NK-92 treated with Interleukin-12 subunit alpha and Interleukin-12 subunit beta, amount 100 ng/mL, for 24 hours (cell line): ENCODE data around the gene TREX2.

Source experiments
- DNase-seq: peaks from one replicate; lab custom pipeline; 2025; lab: John Stamatoyannopoulos, UW

The TREX2 gene

GRCh38 chrX:153475751-153476281, 30.0 kb upstream of the TREX2 start:
- DNase-seq = no peak

DNA sequence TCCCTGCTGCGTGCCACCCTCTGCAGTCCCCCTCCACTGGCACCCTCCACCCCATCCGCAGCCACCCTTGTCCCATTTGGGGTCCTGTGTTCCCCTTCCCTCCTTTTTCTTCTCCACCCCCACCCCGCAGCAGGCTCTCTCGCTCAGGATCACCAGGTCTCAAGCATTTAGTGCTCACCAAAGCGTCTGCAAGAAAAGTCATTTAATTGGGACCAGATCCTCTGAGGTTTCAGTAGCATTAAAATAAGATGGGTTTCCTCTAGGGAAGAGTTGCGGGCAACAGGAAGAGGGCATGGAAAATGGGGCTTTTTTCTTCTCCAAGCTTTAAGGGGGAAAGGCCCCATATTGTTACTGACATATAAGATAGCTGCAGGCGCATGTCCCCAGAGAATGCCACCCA, 29.4 kb upstream of the TREX2 start:
- no peak for DNase-seq

- DNase-seq = no peak
These were observed 28.9 kb upstream of the TREX2 start for GRCh38 chrX:153474718-153475117.

DNA sequence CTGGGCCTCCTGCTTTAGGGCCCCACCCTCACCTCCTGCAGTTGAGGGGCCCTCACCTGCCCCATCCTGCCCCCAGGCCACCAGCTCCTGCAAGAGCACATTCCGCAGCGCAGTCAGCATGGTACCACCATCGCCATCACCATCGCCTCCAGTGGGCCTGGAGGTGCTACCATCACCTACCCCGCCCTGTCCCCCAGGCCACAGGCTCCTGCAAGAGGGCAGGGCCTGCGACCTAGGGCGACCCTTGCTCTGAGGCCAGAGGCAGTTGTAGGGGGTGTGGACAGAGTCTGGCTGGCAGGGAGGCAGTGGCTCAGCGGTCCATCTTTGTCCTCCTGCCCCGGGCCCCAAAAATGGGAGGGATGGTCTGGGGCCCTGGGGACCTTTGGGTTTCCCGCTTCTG, 28.4 kb upstream of the TREX2 start:
- DNase-seq = no peak

- no peak for DNase-seq
These were observed 27.3 kb upstream of the TREX2 start for GRCh38 chrX:153473126-153473525.

- DNase-seq = no peak
These were observed 25.9 kb upstream of the TREX2 start for GRCh38 chrX:153471663-153472280.

DNA sequence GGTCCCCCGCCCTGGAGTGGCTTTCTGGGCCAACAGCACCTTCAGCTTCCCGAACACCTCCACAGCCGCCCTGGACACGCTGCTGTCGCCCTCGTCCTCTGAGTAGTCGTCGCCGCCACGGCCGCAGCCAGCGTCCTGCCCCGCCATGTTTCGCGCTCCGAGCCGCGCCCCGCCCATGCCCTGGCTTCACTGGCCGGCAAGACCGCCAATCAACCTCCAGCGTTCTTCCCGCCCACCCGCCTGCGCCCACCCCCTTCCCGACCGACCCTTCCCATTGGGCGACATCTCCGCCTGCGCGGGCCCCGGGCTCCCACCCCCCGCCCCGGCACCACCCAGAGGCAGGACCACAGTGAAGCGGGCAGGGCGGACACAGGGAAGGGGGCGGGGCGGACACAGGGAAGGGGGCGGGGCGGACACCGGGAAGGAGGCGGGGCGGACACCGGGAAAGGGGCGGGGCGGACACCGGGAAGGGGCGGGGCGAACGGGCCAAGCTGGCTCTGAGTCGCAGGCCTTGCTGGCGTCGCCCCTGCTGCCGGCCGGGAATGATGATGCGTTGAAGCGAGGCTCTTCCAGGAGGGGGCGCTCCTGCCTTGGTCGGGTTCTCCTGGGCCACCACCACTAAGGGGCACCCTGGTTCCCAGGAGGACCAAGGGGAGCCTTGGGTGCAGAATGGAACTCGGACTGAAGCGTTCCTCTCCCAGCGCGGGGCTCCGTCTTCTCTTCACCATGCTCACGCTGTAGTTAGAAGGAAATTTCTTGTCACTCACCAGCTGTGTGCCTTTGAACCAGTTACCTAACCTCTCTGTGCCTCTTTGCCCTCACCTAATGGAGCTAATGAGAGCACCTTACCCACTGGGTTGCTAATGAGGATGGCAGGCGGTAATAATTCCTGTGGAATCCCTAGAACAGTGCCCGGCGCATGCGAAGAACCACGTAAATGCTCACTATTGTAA, 24.8 kb upstream of the TREX2 start, which contains the start of gene HAUS7:
TSS of gene HAUS7 (minus strand) at position 166 of the 953 bp plus-strand sequence. CDS start at position 147, 19 bp downstream.
- DNase-seq = peak; percentile 87

- no peak for DNase-seq
These were observed 24.1 kb upstream of the TREX2 start for GRCh38 chrX:153469811-153470410.

DNA sequence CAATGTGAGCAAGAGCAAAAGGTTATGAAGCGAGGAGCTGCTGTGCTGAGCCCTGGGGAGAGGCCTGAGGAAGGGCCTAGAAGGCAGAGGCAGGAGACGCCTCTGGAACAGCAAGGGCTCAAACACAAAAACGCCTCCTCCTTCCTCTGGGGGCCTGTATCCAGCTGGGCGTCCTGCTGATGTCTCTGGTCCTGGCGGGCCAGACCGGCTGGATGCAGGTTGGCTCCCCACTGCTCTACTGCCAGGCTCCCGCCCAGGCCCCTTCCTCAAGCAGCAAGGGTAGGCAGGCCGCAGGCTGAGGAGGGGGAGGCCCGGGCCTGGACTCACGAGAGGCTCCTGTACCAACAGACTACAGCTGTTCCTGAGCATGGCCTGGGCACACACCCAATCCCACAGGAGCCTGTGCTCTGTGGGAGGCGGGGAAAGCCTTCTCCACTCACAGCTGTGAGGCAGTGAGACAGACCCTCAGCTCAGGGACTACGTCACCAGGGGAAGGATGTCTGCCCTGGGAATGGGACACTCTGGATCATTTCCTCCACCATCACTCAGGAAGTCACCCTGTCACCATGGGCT, 22.2 kb upstream of the TREX2 start:
- no peak for DNase-seq

GRCh38 chrX:153465691-153466380, 20.0 kb upstream of the TREX2 start:
- DNase-seq = no peak

DNA sequence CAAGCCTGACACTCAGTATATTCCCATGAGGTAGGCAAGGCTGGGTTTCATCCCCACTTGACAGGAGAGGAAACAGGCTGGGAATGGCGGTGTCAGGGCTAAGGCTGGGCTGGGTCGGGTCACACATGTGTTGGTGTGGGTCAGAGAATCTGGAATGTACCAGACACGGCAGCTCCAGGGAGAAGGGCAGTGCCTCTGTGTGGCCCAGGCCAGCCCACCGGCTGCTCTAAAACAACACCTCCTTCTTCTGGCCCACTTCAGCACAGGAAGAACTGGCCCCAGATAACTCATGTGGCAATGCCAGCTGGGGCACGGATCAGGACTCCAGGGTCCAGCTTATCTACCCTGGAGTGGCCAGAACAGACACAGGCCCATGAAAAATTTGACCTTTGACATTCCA, 18.3 kb upstream of the TREX2 start:
- DNase-seq = no peak

DNA sequence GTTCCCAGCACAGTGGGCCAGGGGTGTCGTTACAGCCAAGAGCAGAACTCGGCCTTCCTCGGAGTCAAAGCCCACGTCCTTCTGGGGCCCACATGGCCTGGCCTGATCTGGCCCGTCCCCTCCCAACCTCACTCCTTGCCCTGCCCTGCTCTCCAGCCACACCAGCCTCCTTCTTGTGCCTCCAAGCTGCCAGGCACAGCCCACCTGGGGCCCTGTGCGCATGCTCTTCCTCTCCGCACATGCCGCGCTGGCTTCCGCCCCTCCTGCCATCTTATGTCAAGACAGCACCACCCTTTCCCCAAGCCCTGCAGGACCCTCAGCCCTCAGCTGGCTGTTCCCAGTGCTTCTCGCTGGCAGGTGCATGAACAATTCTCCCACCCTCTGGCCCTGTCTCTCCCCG, 17.7 kb upstream of the TREX2 start:
- DNase-seq = no peak

DNA sequence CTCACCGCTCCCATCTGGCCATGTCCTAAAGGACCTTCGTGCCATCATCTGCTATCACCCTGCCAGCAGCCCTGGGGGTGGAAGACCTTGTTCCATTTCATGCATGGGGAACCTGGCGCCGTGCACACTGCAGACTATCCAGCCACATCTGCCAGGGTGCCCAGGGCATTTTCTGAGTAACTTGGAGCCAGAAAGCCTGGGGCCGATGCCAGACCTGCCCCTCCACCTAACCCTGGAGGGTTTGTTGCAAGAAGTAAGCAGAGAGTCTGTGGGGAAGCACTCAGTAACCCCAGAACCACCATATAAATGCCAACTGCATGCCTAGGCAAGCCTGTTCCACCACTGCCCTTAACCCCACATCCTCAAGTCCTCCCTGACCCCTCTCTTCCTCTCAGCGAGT, 17.2 kb upstream of the TREX2 start:
- no peak for DNase-seq

DNA sequence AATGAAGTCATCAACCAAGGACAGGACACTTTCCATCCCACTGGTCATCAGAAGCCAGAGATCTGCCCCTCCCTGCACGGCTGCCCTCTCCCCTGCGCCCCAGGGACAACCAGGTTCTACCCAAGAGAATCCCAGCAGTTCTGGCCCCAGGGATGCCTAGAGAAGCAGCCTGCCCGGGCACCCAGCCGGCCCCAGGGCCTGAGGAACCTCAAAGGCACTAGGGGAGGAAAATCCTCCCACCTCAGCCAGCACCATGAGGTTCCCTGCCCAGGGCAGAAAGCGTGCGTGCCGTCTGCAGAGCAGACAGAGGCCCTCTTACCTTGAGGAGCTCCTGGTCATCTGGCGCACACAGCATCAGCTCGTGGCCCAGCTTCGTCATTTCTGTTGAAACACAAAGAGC, 16.4 kb upstream of the TREX2 start:
- no peak for DNase-seq

DNA sequence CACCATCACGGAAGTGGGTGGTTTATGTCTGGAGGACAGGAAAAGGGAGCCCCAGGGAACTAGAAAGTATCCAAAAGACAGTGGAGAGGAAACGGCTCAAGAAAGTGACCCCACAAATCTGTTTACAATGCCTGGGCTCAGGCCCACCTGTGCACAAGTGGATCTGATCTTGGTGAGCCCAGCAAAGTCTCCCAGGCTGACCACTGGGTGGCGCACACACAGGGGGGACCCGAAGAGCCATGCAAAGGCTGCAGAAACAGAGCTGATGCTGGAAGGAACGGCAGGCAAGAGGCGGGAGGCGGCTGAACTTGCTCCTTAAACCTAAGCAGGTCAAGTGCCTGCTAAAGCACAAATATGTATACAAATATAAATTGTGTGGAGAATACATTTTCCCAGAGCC, 15.0 kb upstream of the TREX2 start:
- no peak for DNase-seq

DNA sequence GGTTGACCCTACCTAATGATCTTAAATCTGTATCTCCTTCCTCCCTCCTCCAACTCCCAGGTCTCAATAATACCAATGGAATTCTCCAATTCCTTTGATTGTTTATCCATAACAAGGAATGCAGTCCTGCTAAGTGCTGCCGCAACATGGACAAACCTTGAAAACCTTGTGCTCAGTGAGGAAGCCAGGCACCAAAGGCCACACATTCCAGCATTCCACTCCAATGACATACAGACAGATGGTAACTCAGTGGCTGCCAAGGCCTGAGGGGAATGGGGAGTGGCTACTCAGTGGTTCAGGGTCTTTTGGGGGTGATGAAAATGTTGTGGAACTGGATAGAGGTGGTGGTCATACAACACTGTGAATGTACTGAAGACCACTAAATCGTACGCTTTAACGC, 14.1 kb upstream of the TREX2 start:
- no peak for DNase-seq

DNA sequence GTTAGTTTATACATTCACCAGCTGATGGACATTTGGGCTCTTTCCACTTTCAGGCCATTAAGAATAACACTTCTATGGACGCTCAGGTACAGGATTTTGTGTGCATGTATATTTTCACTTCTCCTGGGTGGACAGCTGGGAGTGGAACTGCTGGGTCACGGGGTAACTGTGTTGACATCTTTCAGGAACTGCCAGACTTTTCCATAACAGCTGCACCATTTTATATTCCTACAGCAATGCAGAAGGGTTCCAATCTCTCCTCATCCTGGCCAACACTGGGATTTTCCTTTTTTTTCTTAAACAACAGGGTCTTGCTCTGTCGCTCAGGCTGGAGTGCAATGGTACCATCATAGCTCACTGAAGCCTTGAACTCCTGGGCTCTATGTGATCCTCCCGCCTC, 12.6 kb upstream of the TREX2 start:
- no peak for DNase-seq

DNA sequence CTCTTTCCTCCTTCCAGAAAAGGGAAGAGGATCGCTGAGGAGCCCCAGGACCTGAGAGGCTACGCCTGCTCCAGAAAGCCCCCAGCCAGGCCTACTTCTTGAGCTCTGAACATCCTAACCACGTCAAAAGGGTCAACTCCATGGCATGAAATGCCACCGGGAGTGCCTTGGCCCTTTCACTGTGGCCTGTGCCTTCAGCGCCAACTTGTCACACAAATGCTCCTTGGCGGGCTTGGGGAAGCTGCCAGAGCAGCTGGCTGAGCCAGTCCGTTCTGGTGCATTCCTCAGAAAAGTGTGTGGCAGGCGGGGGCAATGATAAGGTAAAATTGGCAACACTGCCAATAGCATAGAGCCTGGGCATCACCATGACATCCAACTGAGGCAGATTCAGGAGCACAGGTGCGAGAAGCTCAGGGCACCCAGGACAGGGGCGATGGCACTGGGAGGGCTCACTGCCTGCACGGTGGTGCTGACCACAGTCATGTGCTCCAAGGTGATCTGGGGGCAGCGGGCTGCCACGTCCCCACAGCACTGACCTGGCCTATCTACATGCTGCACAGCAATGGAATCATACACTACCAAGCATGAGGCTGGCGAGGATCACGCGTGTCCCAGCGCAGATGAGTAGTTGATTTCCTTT, 12.1 kb upstream of the TREX2 start:
- no peak for DNase-seq

DNA sequence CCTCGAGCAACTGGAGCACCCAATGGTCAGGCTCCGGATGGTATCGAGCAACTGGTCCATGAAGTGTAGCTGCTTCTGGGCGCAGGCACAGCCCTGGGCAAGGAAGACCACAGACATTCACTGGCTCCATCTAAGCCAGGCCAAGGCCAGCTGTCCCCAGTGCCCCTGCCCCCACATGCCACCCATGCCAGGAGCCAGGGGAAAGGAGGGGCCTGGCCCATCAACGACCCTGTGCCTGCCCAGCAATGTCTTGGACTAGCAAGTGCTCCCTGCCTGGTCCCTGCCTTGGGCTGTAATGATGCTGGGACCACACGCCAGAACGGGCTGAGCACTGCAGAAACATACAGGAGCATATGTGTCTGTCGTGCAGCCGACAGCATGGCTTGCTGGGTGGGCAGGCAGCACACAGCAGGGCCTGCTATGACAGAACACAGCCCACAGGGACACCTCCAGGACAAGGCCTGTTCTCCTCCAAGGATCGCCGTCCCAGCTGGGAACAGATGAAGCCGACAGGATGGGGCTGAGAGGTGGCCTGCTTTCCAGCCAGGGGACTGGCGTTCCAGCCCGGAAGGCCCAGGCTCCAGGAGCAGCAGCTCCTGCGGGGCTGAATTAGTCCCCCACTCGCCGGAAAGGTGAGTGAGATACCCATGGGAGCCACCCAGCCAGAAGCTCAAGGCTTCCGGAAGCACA, 11.4 kb upstream of the TREX2 start:
- no peak for DNase-seq

- no peak for DNase-seq
These were observed 10.8 kb upstream of the TREX2 start for GRCh38 chrX:153456704-153457103.

DNA sequence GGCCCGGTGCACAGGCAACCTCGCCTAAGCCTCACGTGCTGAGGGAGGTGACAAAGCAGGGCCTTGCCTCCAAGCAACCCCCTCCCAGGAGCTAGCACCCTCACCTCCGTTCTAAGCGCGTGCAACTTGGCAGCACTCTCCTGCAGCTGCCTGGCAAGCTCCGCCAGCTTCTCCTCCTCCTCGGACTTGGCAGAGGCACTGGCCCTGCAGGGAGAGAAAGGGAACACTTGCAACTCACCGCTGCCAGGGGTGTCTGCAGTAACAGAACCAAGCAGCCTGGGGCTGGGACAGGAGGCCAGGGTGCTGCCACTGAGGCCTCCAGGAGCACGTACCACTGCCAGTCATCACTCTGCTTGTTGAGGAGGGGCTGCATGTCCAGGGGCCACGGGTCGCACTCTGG, 10.3 kb upstream of the TREX2 start:
- no peak for DNase-seq
